ENCODE results near the gene WHRN.

GRCh38 chr9:114478459-114478858 is 26.8 kb downstream of the WHRN start:
- TF ChIP-seq, protein P1, sequence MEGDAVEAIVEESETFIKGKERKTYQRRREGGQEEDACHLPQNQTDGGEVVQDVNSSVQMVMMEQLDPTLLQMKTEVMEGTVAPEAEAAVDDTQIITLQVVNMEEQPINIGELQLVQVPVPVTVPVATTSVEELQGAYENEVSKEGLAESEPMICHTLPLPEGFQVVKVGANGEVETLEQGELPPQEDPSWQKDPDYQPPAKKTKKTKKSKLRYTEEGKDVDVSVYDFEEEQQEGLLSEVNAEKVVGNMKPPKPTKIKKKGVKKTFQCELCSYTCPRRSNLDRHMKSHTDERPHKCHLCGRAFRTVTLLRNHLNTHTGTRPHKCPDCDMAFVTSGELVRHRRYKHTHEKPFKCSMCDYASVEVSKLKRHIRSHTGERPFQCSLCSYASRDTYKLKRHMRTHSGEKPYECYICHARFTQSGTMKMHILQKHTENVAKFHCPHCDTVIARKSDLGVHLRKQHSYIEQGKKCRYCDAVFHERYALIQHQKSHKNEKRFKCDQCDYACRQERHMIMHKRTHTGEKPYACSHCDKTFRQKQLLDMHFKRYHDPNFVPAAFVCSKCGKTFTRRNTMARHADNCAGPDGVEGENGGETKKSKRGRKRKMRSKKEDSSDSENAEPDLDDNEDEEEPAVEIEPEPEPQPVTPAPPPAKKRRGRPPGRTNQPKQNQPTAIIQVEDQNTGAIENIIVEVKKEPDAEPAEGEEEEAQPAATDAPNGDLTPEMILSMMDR (IDR thresholded peaks at IDR 0.05; ENCODE audit: low read depth, low read length): no peak
- TF ChIP-seq, protein P2, sequence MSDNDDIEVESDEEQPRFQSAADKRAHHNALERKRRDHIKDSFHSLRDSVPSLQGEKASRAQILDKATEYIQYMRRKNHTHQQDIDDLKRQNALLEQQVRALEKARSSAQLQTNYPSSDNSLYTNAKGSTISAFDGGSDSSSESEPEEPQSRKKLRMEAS (IDR thresholded peaks at IDR 0.05; ENCODE audit: low read depth, low read length): no peak
- TF ChIP-seq POLR2A (IDR thresholded peaks at IDR 0.05; ENCODE audit: extremely low read depth, insufficient read length): no peak

All from NB4 (cell line).